HAP-1 (cell line): ENCODE measurements around the gene ULK1.
"Not testable (repeated sequence)": the region's sequence is repeated elsewhere in the genome, so short reads cannot be mapped to it uniquely, and the experiment has no call there.

Source experiments
- DNase-seq, 2 experiments: peaks; one replicate each; pipeline ENCODE4 v3.0.0-alpha.2; 2016 to 2020; ENCODE audit warnings: low spot score in 2 of 2
- H3K27me3 ChIP-seq: fragments of 250-450 bp; sonication (Bioruptor Pico); 2 replicates; pipeline ENCODE4 v1.5.1; 2020; ENCODE audit warnings: low read depth, mild to moderate bottlenecking, moderate library complexity
- H3K36me3 ChIP-seq: fragments of 250-450 bp; sonication (Bioruptor Pico); replicated peaks from 2 replicates; pipeline ENCODE4 v1.5.1; 2020; ENCODE audit warnings: mild to moderate bottlenecking
- H3K4me1 ChIP-seq: fragments of 250-450 bp; sonication (Bioruptor Pico); 2 replicates; pipeline ENCODE4 v1.5.1; 2020; ENCODE audit warnings: mild to moderate bottlenecking
- H3K4me3 ChIP-seq: fragments of 250-450 bp; sonication (Bioruptor Pico); 2 replicates; pipeline ENCODE4 v1.5.1; 2020; ENCODE audit warnings: mild to moderate bottlenecking, moderate library complexity
- H3K9me3 ChIP-seq: fragments of 250-450 bp; sonication (Bioruptor Pico); 2 replicates; pipeline ENCODE4 v1.5.1; 2020; ENCODE audit warnings: mild to moderate bottlenecking, moderate library complexity
- in situ Hi-C: fragments of 300-500 bp; cut with MboI; formaldehyde crosslinking; loops from 3 replicates; pipeline ENCODE4 v1.14.3; 2020; ENCODE audit warnings: low sequenced_read_pairs, inconsistent platforms, mixed read lengths

ULK1 gene

DNA sequence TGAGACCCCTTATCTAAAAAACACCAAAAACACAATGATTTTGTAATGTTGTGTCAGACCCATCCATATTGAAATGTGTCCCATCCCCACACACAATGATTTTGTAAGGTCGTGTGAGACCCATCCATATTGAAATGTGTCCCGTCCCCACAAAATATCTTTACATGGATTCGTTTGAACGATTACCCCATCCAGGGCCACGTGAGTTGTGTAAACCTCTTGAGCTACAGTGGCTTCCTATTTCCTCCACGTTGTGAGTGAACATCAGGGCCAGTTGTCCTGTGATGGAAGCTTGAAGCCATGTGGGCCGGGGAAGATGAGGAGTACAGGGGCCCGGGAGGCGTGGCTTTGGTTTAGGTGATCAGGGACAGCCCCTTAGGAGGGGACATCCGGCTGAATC lies 27.0 kb upstream of the ULK1 start:
- no peaks in the 10 kb centered on the region for H3K9me3 ChIP-seq
- in situ Hi-C loops, result no loop called here
- H3K27me3 ChIP-seq, result no peaks in the 10 kb centered on the region
- no peak overlapping the region for H3K4me3 ChIP-seq
- DNase-seq, result no peak
- no peaks in the 10 kb centered on the region for H3K36me3 ChIP-seq
- H3K4me1 ChIP-seq, result peaks cover 5% of the 10 kb centered on the region; the same call in 1 of the 2 replicates

DNA sequence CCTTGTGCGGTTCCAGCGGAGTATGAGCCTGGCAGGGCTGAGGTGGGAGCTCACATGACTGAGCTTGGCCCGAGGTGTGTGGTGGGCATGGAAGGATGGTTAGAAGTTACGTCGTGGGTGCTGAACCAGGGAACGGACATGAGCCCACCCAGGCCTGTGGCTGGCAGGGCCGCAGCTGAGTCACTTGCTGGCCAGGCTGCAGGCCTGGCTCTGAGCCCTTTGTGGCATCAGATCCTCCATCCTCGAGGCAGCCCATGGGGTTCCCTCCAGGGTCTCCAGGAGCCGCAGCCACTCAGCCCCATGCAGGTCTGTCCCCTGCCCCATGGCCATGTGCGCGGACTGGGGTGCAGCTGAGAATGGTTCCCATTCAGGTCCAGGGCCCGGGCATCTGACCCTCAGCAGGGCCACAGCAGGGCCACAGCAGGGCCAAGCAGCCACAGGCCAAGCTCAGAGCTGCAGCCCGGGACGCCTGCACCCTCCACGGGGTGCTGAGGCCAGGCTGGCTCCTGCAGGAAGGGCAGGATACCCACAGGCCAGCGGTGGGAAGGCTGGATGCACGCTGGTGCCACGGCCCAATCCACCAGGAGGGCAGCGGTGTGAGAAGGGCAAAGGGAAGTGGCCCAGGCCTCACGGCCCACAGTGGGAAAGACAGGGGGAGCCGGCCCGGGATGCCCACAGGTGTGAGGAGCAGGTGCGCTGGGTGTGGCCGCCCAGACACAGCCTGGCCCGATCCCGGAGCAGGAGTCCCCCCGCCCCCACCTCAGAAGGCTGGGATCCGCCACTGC lies 26.3 kb upstream of the ULK1 start:
- Histone ChIP-seq H3K27me3 (no peaks in the 10 kb centered on the region), H3K36me3 (no peaks in the 10 kb centered on the region), H3K4me3 (no peak overlapping the region), H3K4me1 (no peaks in the 10 kb centered on the region), H3K9me3 (no peaks in the 10 kb centered on the region)
- in situ Hi-C loops, result no loop called here
- no peak for DNase-seq

DNA sequence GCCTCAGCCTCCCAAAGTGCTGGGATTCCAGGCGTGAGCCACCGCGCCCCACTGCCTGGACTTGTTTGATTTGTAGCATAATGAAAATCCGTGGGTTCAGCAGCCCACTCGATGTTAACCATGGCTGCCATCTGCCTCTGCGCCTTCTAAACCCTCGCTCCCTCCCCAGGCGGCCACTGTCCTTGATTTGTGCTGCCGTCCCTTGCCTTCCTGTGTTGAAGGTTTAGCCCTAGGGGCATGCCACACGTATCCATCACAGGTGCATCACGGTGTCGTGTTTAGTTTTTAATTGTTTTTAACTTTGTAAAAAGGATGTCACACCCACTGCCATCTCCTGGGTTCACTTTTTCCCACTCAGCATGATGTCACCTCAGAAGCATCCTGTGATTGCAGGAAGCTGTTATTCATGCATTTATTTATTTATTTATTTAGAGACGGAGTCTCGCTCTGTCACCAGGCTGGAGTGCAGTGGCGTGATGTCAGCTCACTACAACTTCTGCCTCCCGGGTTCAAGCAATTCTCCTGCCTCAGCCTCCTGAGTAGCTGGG lies 24.5 kb upstream of the ULK1 start:
- Histone ChIP-seq H3K27me3 (no peaks in the 10 kb centered on the region), H3K4me1 (no peaks in the 10 kb centered on the region)
- no peak for DNase-seq

DNA sequence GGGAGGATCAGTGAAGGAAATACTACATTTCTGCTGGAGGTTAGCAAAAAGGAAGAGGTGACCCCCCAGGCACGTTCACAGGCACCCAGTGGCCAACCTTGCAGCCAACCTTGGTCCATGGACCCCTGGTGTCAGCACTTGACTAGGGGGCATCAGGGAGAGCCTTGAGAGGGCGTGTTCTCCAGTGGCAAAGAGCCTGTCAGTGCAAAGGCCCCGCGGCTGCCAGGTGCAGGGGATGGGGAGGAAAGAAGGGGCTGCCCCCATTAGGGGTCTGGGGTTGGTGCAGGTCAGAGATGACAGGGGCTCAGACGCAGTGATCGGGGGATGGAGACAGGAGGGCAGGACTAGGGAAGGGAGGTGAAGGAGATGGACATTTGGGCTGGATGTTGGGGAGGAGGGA lies 22.7 kb upstream of the ULK1 start:
- H3K4me3 ChIP-seq, result no peak overlapping the region
- H3K36me3 ChIP-seq, result no peaks in the 10 kb centered on the region
- no peaks in the 10 kb centered on the region for H3K27me3 ChIP-seq
- no peaks in the 10 kb centered on the region for H3K9me3 ChIP-seq
- no peaks in the 10 kb centered on the region for H3K4me1 ChIP-seq
- DNase-seq, result no peak
- in situ Hi-C loops, result no loop called here

More for the DNA sequence above, 24.5 kb upstream of the ULK1 start:
- H3K9me3 ChIP-seq, result no peaks in the 10 kb centered on the region
- no peak overlapping the region for H3K4me3 ChIP-seq
- in situ Hi-C loops, result no loop called here
- H3K36me3 ChIP-seq, result no peaks in the 10 kb centered on the region

DNA sequence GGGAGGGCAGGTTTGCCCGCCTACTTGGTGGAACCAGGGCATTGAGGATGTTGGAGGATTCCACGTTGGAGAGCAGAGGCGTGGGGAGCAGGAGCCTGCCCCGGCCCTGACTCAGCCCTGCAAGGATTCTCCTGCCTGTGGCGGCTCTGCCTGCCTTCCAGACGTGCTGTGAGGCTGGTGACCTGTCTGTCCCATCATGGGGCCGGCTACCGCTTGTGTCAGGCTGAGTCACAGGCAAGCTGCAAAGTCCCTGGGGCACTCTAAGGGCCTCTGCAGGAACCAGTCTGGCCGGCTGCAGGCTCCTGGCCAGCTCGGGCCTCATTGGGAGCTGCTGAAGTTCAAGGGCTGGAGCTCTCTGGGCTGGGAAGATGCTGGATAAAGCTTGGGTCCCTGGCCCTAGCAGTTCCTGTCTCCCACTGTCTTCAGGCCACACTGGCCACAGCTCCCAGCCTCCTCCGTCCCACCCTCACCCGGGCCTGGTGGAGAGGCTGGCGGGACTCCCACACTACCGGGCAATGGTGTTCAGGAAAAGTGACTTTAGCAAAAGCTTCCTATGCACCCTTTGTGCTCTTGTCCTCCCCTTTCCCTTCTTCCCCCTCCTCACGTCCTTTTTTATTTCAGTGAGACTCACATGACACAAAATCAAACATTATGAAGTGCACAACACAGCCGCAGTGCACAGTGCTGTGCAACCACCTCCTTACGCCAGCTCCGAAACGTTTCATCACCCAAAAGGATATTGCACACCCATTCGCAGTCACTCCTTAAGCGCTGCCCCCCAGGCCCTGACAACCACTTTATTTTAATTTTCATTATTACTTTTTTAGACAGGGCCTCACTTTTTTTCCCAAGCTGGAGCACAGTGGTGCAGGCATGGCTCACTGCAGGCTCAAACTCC lies 22.0 kb upstream of the ULK1 start:
- DNase-seq, result no peak
- no peaks in the 10 kb centered on the region for H3K9me3 ChIP-seq
- H3K4me1 ChIP-seq, result no peaks in the 10 kb centered on the region
- in situ Hi-C loops, result no loop called here
- H3K27me3 ChIP-seq, result no peaks in the 10 kb centered on the region
- H3K4me3 ChIP-seq, result no peak overlapping the region
- H3K36me3 ChIP-seq, result no peaks in the 10 kb centered on the region

DNA sequence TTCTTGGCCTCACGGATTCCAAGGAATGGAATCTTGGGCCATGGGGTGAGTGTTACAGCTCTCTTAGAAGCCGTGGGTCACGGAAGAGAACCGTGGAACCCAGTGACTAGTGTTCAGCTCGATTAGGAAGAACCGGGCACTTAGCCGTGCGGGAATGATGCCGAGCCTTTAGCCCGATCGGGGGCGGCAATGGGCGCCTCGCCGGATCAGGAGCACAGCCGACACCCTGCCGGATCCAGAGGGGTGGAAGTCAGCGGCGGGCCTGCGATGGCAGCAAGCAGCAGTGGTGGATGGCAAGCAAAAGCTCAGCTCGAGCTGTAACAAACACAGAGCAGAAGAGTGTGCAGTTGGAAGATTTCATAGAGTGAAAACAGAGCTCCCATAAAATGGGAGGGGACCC lies 21.1 kb upstream of the ULK1 start:
- Histone ChIP-seq H3K27me3 (no peaks in the 10 kb centered on the region), H3K36me3 (no peaks in the 10 kb centered on the region), H3K9me3 (no peaks in the 10 kb centered on the region), H3K4me3 (no peak overlapping the region), H3K4me1 (peaks cover 4% of the 10 kb centered on the region)
- no peak for DNase-seq
- in situ Hi-C loops, result no loop called here

DNA sequence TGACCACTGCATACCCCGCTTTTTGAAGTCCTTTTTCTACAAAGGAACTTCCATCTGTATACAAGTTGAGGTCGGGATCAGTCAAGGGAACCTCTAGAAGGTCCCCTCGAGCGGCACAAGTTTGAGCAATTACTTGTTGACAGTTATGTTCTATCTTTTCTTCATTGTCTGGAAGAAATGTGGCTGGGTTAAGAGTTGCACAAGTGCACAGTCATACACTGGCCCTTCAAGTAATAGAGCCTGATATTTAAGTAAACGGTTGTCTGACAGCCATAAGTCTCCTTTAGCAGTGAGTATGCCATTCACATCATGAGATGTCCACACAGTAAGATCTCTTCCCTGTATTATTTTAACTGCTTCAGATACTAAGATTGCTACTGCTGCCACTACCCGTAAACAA lies 19.4 kb upstream of the ULK1 start:
- in situ Hi-C loops, DNase-seq, H3K27me3 ChIP-seq, H3K9me3 ChIP-seq, H3K36me3 ChIP-seq, H3K4me3 ChIP-seq: not testable (repeated sequence)
- peaks cover 13% of the 10 kb centered on the region for H3K4me1 ChIP-seq

DNA sequence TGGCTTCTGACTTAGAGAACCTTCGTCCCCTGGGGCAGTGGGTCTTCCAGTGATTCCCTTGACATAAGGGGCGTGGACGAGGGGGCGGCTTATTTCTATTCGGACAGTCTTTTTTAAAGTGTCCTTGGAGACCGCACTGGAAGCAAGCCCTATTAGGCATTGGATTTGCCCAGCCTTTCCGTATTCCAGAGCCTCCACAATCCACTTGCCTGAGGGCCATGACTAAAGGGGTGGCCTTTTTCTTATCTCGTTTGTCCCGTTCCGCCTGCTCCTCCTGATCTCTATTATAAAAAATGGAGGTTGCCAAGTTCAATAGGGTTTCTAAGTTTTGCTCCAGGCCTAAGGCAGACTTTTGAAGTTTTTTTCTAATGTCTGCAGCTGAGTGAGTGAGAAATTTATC lies 17.2 kb upstream of the ULK1 start:
- H3K36me3 ChIP-seq, H3K27me3 ChIP-seq, H3K4me3 ChIP-seq, H3K9me3 ChIP-seq, DNase-seq, in situ Hi-C loops: not testable (repeated sequence)
- H3K4me1 ChIP-seq, result peaks cover 13% of the 10 kb centered on the region

DNA sequence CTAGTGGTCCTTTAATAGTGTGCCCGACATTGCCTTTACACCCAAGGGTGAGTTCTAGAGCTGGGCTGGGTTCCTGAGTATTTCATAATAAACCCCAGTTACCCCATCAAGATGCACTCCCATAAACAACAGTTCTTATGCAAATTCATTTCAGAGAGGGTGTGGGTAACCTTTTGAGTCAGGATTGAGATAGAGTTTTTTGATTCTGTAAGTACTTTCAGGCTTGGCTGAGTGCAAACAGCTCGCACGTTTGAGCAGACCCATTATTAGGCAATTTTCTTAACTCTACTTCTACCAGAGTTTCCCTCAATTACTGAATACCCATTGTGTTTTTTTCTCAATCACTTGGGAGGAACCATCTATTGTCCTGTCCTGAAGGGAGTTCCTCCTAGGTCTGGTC lies 16.0 kb upstream of the ULK1 start:
- H3K27me3 ChIP-seq, H3K4me3 ChIP-seq, H3K9me3 ChIP-seq, in situ Hi-C loops, H3K36me3 ChIP-seq: not testable (repeated sequence)
- peaks cover 18% of the 10 kb centered on the region for H3K4me1 ChIP-seq
- DNase-seq, result peak in 1 of 2 experiments; percentile 36

DNA sequence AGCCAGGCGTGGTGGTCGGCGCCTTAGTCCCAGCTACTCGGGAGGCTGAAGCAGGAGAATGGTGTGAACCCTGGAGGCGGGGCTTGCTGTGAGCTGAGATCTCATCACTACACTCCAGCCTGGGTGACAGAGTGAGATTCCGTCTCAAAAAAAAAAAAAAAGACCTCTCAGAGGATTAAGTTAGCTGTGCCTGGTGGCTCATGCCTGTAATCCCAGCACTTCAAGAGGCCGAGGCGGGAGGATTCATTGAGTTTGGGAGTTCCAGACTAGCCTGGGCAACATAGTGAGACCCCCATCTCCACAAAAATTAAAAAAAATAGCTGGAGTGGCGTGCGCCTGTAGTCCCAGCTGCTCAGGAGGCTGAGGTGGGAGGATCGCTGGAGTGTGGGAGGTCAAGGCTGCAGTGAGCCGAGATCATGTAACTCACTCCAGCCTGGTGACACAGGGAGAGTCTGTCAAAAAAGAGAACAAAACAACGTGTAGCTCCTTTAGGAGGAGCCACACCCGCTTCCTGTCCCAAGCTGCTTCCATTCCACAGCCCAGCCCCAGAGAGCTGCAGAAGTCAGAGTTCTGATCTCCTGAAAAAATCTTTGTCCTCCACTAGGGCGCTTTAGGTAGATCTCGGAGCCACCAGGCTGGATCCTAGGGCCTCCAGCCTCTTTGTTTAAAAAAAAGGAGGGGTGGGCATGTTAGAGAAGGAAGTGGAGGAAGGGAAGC lies 11.5 kb upstream of the ULK1 start:
- Histone ChIP-seq H3K4me1 (peaks cover 24% of the 10 kb centered on the region), H3K27me3 (no peaks in the 10 kb centered on the region), H3K4me3 (no peak overlapping the region), H3K9me3 (0 out of 2 replicates have a peak, but pooled peaks cover 5% of the 10 kb centered on the region), H3K36me3 (no peaks in the 10 kb centered on the region)
- peak in 1 of 2 experiments; percentile 37 for DNase-seq
- in situ Hi-C loops, result no loop called here

DNA sequence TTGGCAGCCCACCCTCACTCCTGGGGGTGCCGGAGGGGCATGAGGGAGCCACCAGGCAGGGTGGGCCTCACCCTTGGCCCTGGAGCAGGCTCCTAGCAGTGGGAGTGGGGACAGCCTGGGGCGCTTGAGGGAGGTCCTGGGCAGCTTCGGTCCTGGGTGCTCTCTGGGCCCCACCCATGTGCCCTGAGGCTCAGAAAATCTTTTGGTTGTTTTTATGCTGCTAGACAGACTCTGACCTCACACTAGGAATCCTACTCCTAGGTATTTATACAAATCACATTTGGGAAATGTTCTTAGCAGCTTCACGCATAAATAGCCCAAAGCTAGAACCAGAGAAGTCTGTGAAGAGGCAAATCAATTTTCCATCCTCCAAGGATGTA lies 10.9 kb upstream of the ULK1 start:
- H3K4me3 ChIP-seq, result no peak overlapping the region
- no peaks in the 10 kb centered on the region for H3K27me3 ChIP-seq
- no peak for DNase-seq
- H3K36me3 ChIP-seq, result no peaks in the 10 kb centered on the region
- H3K4me1 ChIP-seq, result peaks cover 19% of the 10 kb centered on the region
- in situ Hi-C loops, result no loop called here
- 0 out of 2 replicates have a peak, but pooled peaks cover 5% of the 10 kb centered on the region for H3K9me3 ChIP-seq

DNA sequence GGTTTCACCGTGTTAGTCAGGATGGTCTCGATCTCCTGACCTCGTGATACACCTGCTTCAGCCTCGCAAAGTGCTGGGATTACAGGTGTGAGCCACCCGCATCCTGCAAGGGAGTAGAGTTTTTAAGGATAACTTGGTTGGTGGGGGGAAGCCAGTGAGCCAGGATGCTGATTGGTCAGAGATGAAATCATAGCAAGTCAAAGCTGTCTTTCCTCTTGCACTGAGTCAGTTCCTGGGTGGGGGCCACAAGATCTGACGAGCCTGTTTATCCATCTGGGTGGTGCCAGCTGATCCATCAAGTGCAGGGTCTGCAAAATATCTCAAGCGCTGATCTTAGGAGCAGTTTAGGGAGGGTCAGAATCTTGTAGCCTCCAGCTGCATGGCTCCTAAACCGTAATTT lies 9.3 kb upstream of the ULK1 start:
- H3K27me3 ChIP-seq, H3K36me3 ChIP-seq, DNase-seq, H3K9me3 ChIP-seq, H3K4me3 ChIP-seq, in situ Hi-C loops: not testable (repeated sequence)
- peaks cover 11% of the 10 kb centered on the region for H3K4me1 ChIP-seq

DNA sequence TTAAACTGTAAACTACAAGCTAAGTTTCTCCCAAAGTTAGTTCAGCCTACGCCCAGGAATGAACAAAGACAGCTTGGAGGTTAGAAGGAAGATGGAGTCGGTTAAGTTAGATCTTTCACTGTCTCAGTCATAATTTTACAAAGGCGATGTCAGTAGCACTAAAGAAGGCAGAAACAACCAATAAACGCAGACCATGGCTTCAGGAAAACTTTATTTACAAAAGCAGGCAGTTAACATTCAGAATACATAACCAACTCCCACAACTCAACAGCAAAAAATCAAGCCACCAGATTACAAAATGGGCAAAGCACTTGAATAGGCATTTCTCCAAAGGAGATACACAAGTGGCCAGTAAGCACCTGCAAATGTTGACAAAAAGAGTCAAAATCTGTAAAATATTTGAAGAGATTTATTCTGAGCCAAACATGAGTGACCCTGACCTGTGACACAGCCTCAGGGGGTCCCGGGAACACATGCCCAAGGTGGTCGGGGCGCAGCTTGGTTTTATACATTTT lies 8.8 kb upstream of the ULK1 start:
- H3K36me3 ChIP-seq, result no peaks in the 10 kb centered on the region
- 0 out of 2 replicates have a peak, but pooled peaks cover 5% of the 10 kb centered on the region for H3K9me3 ChIP-seq
- no peak for DNase-seq
- H3K4me1 ChIP-seq, result peaks cover 11% of the 10 kb centered on the region
- H3K4me3 ChIP-seq, result no peak overlapping the region
- in situ Hi-C loops, result no loop called here
- no peaks in the 10 kb centered on the region for H3K27me3 ChIP-seq
